ENCODE results near the gene U2AF2.

Gene U2AF2

GRCh38 chr19:55641426-55642152, 13.2 kb upstream of the U2AF2 start (continued):
- TF ChIP-seq, protein P1, sequence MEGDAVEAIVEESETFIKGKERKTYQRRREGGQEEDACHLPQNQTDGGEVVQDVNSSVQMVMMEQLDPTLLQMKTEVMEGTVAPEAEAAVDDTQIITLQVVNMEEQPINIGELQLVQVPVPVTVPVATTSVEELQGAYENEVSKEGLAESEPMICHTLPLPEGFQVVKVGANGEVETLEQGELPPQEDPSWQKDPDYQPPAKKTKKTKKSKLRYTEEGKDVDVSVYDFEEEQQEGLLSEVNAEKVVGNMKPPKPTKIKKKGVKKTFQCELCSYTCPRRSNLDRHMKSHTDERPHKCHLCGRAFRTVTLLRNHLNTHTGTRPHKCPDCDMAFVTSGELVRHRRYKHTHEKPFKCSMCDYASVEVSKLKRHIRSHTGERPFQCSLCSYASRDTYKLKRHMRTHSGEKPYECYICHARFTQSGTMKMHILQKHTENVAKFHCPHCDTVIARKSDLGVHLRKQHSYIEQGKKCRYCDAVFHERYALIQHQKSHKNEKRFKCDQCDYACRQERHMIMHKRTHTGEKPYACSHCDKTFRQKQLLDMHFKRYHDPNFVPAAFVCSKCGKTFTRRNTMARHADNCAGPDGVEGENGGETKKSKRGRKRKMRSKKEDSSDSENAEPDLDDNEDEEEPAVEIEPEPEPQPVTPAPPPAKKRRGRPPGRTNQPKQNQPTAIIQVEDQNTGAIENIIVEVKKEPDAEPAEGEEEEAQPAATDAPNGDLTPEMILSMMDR (tag by site-specific recombination; IDR thresholded peaks at IDR 0.05): peak; percentile 7; the same call in 1 of the 2 replicates

DNA sequence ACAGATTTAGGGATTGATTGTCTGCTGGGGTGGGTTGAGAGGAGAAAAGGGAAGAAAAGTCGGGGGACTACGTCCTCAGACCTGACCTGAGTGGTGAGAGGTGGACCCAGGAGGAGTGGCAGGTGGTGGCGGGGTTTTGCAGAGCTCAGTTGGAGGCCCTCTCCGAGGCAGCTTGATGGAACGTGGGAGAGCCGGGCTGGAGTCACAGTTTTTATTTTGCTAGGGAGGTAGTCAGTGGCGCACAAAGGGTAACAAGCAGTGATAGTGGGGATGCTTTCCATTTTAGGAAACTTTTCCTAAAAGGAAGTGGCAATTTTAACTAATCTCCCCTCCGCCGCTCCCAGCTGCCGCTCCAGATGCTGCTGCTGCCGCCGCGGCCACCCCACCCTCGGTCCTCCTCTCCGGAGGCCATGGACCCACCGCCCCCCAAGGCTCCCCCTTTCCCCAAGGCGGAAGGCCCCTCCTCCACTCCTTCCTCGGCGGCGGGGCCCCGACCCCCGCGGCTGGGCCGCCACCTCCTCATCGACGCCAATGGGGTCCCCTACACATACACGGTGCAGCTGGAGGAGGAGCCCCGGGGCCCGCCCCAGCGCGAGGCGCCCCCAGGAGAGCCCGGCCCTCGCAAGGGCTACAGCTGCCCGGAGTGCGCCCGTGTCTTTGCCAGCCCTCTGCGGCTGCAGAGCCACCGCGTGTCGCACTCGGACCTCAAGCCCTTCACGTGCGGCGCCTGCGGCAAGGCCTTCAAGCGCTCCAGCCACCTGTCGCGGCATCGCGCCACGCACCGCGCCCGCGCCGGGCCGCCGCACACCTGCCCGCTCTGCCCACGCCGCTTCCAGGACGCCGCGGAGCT, 12.5 kb upstream of the U2AF2 start:
- Histone ChIP-seq H3K4me3 (ENCODE audit: low read depth, low read length) (peak overlapping the region; percentile 61), H3K36me3 (ENCODE audit: control insufficient read depth in 2 of 2, insufficient read depth in 1 of 2, low read length in 2 of 2) (peaks cover 17 to 29% of the 10 kb centered on the region in 2 experiments; a peak in 2 of 3 replicates), H3K27ac (ENCODE audit: extremely low read depth, low read depth, low read length) (peak overlapping the region; percentile 83), H3K9me3 (ENCODE audit: control insufficient read depth, insufficient read depth, low read depth, low read length) (no peaks in the 10 kb centered on the region), H3K4me1 (ENCODE audit: control insufficient read depth, insufficient read depth, low read length) (peaks cover 25% of the 10 kb centered on the region)
- ChIA-PET CTCF (interaction anchor here (0.7 to 1.9 kb wide), 5 partner anchors 8 to 51 kb away, joined by 3 to 8 read pairs (median 4); no protein-coding TSS in a partner anchor), POLR2A (interaction anchor here (0.6 to 2.2 kb wide), 7 partner anchors 8 to 43 kb away, joined by 3 to 36 read pairs (median 5); partner anchors contain the start of genes FIZ1, U2AF2 and ZNF784)
- TF ChIP-seq ZNF513 (tag by site-specific recombination; IDR thresholded peaks at IDR 0.05) (no peak), ZBTB8A (tag by site-specific recombination; IDR thresholded peaks at IDR 0.05) (no peak), PRDM1 (tag by site-specific recombination; IDR thresholded peaks at IDR 0.05) (peak; percentile 93), ZNF202 (tag by site-specific recombination; IDR thresholded peaks at IDR 0.05; ENCODE audit: borderline replicate concordance) (no peak), ZNF398 (tag by site-specific recombination; IDR thresholded peaks at IDR 0.05) (no peak; the same call in 1 of the 2 replicates), ZNF211 (tag by site-specific recombination; IDR thresholded peaks at IDR 0.05; ENCODE audit: low read depth) (no peak), ZNF366 (tag by site-specific recombination; conservative IDR thresholded peaks at IDR 0.05) (peak; percentile 39), ZNF248 (tag by site-specific recombination; IDR thresholded peaks at IDR 0.05) (no peak)
- TF ChIP-seq, protein P2, sequence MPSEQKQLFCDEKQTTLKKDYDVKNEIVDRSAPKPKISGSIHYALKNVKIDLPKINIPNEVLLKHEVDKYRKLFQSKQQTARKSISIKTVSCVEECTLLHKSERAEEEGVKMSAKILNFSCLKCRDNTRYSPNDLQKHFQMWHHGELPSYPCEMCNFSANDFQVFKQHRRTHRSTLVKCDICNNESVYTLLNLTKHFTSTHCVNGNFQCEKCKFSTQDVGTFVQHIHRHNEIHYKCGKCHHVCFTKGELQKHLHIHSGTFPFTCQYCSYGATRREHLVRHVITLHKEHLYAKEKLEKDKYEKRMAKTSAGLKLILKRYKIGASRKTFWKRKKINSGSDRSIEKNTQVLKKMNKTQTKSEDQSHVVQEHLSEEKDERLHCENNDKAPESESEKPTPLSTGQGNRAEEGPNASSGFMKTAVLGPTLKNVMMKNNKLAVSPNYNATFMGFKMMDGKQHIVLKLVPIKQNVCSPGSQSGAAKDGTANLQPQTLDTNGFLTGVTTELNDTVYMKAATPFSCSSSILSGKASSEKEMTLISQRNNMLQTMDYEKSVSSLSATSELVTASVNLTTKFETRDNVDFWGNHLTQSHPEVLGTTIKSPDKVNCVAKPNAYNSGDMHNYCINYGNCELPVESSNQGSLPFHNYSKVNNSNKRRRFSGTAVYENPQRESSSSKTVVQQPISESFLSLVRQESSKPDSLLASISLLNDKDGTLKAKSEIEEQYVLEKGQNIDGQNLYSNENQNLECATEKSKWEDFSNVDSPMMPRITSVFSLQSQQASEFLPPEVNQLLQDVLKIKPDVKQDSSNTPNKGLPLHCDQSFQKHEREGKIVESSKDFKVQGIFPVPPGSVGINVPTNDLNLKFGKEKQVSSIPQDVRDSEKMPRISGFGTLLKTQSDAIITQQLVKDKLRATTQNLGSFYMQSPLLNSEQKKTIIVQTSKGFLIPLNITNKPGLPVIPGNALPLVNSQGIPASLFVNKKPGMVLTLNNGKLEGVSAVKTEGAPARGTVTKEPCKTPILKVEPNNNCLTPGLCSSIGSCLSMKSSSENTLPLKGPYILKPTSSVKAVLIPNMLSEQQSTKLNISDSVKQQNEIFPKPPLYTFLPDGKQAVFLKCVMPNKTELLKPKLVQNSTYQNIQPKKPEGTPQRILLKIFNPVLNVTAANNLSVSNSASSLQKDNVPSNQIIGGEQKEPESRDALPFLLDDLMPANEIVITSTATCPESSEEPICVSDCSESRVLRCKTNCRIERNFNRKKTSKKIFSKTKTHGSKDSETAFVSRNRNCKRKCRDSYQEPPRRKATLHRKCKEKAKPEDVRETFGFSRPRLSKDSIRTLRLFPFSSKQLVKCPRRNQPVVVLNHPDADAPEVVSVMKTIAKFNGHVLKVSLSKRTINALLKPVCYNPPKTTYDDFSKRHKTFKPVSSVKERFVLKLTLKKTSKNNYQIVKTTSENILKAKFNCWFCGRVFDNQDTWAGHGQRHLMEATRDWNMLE (tag by site-specific recombination; conservative IDR thresholded peaks at IDR 0.05; ENCODE audit: low read depth): no peak
- TF ChIP-seq, protein P3, sequence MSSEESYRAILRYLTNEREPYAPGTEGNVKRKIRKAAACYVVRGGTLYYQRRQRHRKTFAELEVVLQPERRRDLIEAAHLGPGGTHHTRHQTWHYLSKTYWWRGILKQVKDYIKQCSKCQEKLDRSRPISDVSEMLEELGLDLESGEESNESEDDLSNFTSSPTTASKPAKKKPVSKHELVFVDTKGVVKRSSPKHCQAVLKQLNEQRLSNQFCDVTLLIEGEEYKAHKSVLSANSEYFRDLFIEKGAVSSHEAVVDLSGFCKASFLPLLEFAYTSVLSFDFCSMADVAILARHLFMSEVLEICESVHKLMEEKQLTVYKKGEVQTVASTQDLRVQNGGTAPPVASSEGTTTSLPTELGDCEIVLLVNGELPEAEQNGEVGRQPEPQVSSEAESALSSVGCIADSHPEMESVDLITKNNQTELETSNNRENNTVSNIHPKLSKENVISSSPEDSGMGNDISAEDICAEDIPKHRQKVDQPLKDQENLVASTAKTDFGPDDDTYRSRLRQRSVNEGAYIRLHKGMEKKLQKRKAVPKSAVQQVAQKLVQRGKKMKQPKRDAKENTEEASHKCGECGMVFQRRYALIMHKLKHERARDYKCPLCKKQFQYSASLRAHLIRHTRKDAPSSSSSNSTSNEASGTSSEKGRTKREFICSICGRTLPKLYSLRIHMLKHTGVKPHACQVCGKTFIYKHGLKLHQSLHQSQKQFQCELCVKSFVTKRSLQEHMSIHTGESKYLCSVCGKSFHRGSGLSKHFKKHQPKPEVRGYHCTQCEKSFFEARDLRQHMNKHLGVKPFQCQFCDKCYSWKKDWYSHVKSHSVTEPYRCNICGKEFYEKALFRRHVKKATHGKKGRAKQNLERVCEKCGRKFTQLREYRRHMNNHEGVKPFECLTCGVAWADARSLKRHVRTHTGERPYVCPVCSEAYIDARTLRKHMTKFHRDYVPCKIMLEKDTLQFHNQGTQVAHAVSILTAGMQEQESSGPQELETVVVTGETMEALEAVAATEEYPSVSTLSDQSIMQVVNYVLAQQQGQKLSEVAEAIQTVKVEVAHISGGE (tag by site-specific recombination; conservative IDR thresholded peaks at IDR 0.05; ENCODE audit: low read depth): 0 out of 2 replicates have a peak, but pooled peaks have one; percentile 12
- TF ChIP-seq, protein P4, sequence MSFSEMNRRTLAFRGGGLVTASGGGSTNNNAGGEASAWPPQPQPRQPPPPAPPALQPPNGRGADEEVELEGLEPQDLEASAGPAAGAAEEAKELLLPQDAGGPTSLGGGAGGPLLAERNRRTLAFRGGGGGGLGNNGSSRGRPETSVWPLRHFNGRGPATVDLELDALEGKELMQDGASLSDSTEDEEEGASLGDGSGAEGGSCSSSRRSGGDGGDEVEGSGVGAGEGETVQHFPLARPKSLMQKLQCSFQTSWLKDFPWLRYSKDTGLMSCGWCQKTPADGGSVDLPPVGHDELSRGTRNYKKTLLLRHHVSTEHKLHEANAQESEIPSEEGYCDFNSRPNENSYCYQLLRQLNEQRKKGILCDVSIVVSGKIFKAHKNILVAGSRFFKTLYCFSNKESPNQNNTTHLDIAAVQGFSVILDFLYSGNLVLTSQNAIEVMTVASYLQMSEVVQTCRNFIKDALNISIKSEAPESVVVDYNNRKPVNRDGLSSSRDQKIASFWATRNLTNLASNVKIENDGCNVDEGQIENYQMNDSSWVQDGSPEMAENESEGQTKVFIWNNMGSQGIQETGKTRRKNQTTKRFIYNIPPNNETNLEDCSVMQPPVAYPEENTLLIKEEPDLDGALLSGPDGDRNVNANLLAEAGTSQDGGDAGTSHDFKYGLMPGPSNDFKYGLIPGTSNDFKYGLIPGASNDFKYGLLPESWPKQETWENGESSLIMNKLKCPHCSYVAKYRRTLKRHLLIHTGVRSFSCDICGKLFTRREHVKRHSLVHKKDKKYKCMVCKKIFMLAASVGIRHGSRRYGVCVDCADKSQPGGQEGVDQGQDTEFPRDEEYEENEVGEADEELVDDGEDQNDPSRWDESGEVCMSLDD (tag by site-specific recombination; IDR thresholded peaks at IDR 0.05): peak; percentile 38; the same call in 1 of the 2 replicates
- TF ChIP-seq, protein P5, sequence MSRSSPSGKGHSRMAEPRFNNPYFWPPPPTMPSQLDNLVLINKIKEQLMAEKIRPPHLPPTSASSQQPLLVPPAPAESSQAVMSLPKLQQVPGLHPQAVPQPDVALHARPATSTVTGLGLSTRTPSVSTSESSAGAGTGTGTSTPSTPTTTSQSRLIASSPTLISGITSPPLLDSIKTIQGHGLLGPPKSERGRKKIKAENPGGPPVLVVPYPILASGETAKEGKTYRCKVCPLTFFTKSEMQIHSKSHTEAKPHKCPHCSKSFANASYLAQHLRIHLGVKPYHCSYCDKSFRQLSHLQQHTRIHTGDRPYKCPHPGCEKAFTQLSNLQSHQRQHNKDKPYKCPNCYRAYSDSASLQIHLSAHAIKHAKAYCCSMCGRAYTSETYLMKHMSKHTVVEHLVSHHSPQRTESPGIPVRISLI (tag by site-specific recombination; IDR thresholded peaks at IDR 0.05): no peak

Measured in HEK293 (cell line).